Mucosa of rectum (tissue), 2 donors: ENCODE measurements around the gene PIEZO2.

Experiments used
- H3K27ac ChIP-seq, 2 donors: one replicate each; pipeline ENCODE4 v1.7.0; 2013; ENCODE audit warnings: inconsistent platforms in 2 of 2, low read depth in 2 of 2, low read length in 2 of 2
- H3K27me3 ChIP-seq, 2 donors: one replicate each; pipeline ENCODE4 v1.7.0; 2013; ENCODE audit warnings: low read length in 2 of 2; ENCODE audit not compliant: control insufficient read depth in 2 of 2, insufficient read depth in 2 of 2
- H3K36me3 ChIP-seq, 2 donors: one replicate each; pipeline ENCODE4 v1.7.0; 2013; ENCODE audit warnings: low read length in 2 of 2; ENCODE audit not compliant: control insufficient read depth in 2 of 2, insufficient read depth in 2 of 2
- H3K4me1 ChIP-seq, 2 donors: one replicate each; pipeline ENCODE4 v1.7.0; 2013; ENCODE audit warnings: low read length in 2 of 2, mild to moderate bottlenecking in 1 of 2; ENCODE audit not compliant: control insufficient read depth in 2 of 2, insufficient read depth in 2 of 2
- H3K4me3 ChIP-seq, 2 donors: one replicate each; pipeline ENCODE4 v1.7.0; 2013; ENCODE audit warnings: low read length in 2 of 2
- H3K9ac ChIP-seq, 2 donors: one replicate each; pipeline ENCODE4 v1.7.0; 2013; ENCODE audit warnings: low read length in 2 of 2, low read depth in 1 of 2, mild to moderate bottlenecking in 1 of 2
- H3K9me3 ChIP-seq, 2 donors: one replicate each; pipeline ENCODE4 v1.7.0; 2013; ENCODE audit warnings: low read length in 2 of 2; ENCODE audit not compliant: control insufficient read depth in 2 of 2
- donor health status: healthy.
- donor health status: Normal muscosa, but diverticular disease.

Gene PIEZO2

DNA sequence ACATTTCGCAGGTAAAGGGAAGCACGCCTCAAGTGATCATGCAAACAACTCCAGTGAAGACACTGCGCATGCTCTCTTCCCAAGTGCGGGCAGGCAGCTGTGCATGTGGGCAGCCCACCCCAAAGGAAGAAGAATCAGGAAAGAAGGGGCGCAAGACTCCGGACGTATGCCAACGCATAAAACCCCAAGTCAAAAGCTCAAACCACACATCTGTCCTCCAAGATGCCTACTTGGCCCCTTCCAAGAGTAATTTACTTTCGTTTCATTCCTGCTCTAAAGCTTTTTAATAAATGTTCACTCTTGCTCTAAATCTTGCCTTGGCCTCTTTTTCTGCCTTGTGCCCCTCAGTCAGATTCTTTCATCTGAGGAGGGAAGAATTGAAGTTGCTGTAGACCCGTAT, 254.9 kb downstream of the PIEZO2 start:
- no peaks in the 10 kb centered on the region for H3K27me3 ChIP-seq
- no peaks in the 10 kb centered on the region for H3K4me1 ChIP-seq
- H3K9me3 ChIP-seq, result no peaks in the 10 kb centered on the region
- no peaks in the 10 kb centered on the region for H3K36me3 ChIP-seq
- H3K4me3 ChIP-seq, result no peak overlapping the region
- H3K27ac ChIP-seq, result no peak overlapping the region
- H3K9ac ChIP-seq, result no peak overlapping the region

DNA sequence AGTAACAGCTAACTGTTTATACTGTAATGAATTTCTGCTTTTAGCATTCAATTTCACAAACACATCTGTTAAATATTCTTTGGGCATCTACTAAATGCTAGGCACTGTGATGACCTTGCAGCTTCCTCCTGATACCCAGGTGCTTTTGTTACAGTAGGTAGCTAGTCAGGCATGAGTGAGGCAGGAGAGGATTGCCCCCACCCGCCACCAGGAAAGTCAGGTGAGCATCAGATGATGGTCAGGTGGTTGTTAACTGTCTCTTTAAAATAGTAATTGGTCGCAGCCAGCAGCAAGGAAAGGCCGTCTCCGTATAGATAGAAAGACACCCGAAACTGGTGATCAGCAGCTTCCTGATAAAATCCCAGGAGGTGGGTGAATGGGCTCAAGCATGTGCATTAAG, 255.6 kb downstream of the PIEZO2 start:
- Histone ChIP-seq H3K36me3 (no peaks in the 10 kb centered on the region), H3K9me3 (no peaks in the 10 kb centered on the region), H3K27me3 (no peaks in the 10 kb centered on the region), H3K4me1 (no peaks in the 10 kb centered on the region), H3K9ac (no peak overlapping the region), H3K4me3 (no peak overlapping the region), H3K27ac (no peak overlapping the region)

DNA sequence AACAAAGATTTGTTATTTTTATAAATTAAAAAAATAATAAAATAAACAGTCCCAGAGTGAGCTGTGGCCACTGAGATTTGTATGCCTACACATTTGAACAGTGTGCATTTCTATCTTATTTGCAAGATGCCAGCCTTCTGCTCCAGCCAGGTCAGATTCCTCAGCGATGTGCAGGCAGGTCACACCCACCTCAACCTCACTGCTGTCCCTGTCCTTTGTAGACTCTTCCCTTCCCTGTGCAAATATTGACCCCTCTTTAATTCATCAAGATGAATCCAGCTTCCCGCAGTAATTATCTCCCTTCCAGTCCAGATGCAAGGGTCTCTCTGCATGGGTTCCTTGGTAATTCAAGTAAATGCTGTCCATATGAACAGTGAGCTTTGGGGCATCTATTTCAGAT, 256.2 kb downstream of the PIEZO2 start:
- no peaks in the 10 kb centered on the region for H3K4me1 ChIP-seq
- no peak overlapping the region for H3K4me3 ChIP-seq
- H3K9ac ChIP-seq, result no peak overlapping the region
- no peaks in the 10 kb centered on the region for H3K27me3 ChIP-seq
- no peaks in the 10 kb centered on the region for H3K9me3 ChIP-seq
- H3K27ac ChIP-seq, result no peak overlapping the region
- H3K36me3 ChIP-seq, result no peaks in the 10 kb centered on the region

DNA sequence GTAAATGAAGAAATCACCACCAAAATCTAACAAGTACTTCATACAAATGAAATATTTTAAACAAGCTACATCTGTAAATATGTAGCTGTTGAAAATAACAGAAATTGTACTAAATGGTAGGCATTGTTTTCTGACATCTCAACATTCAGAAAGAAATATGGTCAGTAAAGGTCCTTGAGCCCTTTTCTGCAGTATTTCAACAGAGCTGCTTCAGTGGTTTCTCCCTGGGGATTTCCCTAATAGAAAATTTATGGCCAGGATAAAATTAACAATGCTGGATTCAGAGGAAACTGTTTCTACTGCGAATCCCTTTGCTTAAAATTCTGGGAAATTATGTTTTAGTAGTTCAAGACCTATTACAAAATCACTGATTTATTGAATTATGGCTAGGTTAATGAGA, 256.6 kb downstream of the PIEZO2 start:
- Histone ChIP-seq H3K27ac (no peak overlapping the region), H3K4me3 (no peak overlapping the region), H3K36me3 (no peaks in the 10 kb centered on the region), H3K27me3 (no peaks in the 10 kb centered on the region), H3K9ac (no peak overlapping the region), H3K4me1 (no peaks in the 10 kb centered on the region), H3K9me3 (no peaks in the 10 kb centered on the region)

DNA sequence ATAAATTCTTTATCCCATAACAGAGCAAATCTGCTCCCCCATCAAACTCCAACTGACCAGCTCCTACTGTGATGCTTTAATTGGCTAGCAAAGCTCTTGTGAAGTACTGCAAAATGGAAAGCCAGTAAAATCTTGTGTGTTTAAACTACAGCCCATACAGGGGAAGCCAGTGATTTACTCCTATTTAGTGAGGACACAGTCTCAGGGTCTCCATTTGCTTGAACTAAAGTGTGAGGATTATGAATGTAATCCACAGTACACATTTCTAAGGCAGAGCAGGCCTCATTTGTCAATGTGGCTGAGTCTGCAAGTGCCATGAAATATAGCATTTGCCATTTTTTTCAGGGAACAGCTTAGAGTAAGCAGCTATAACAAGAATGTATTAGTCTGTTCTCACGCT, 259.3 kb downstream of the PIEZO2 start:
- no peaks in the 10 kb centered on the region for H3K4me1 ChIP-seq
- no peaks in the 10 kb centered on the region for H3K9me3 ChIP-seq
- H3K27ac ChIP-seq, result no peak overlapping the region
- H3K36me3 ChIP-seq, result no peaks in the 10 kb centered on the region
- H3K9ac ChIP-seq, result no peak overlapping the region
- H3K4me3 ChIP-seq, result no peak overlapping the region
- H3K27me3 ChIP-seq, result no peaks in the 10 kb centered on the region

DNA sequence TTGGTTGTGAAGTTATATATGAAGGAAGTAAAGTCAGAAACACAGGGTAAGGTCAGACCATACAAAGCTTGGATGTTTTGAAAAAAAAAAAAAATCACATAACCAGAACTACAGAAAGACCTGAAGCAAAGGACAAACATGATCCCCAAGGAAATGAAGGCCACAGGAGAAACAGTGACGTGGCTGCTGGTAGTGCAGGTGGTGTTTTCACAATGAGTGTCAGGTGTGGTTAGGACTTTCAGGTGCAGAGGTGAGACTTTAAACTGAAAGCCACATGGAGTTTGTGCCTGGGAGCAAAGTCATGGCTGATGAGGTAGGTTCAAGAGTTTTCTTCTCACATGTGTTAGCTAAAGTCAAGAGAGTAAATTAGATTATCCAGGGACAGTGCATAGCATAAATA, 270.7 kb downstream of the PIEZO2 start:
- no peak overlapping the region for H3K4me3 ChIP-seq
- no peaks in the 10 kb centered on the region for H3K9me3 ChIP-seq
- no peak overlapping the region for H3K27ac ChIP-seq
- H3K36me3 ChIP-seq, result no peaks in the 10 kb centered on the region
- no peaks in the 10 kb centered on the region for H3K4me1 ChIP-seq
- H3K27me3 ChIP-seq, result no peaks in the 10 kb centered on the region
- no peak overlapping the region for H3K9ac ChIP-seq

DNA sequence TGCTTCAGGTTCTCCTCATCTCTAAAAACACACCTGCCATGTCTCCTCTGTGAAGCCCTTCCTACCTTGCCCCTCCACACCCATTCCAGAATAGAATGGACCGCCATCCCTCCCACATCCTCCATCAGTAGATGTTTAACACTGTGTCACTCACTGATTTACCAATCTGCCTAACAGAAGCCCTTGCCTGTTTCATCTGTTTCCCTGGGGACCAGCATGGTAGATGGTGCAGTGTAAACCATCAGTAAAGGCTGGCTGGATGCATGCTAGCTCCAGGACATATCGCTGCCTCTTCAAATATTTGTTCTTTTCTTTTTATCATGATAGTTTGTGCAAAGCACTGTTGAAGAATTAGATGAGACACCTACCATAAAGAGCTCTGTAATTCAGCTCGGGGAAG, 271.4 kb downstream of the PIEZO2 start:
- Histone ChIP-seq H3K9me3 (no peaks in the 10 kb centered on the region), H3K9ac (no peak overlapping the region), H3K27me3 (no peaks in the 10 kb centered on the region), H3K4me3 (no peak overlapping the region), H3K36me3 (no peaks in the 10 kb centered on the region), H3K4me1 (no peaks in the 10 kb centered on the region), H3K27ac (no peak overlapping the region)

DNA sequence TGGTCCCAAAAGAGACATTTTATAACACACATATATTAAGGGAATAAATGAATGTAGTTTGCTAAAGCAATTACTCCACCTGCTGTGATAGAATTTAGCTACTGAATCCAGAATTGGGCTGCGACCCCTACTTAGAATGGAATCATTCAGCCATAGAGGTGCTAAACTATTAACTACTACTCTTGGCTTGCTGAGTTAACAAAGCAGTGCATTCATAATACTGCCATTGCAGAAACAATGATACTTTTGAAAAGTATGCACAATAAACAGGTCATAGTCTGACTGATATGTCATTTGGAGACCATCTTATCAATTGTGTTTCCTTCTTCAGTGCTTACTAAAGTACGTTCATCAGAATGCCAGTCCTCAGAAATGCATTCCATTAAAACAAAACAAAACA, 273.6 kb downstream of the PIEZO2 start:
- Histone ChIP-seq H3K4me1 (no peaks in the 10 kb centered on the region), H3K4me3 (no peak overlapping the region), H3K27ac (no peak overlapping the region), H3K9ac (no peak overlapping the region), H3K27me3 (no peaks in the 10 kb centered on the region), H3K9me3 (no peaks in the 10 kb centered on the region), H3K36me3 (no peaks in the 10 kb centered on the region)

DNA sequence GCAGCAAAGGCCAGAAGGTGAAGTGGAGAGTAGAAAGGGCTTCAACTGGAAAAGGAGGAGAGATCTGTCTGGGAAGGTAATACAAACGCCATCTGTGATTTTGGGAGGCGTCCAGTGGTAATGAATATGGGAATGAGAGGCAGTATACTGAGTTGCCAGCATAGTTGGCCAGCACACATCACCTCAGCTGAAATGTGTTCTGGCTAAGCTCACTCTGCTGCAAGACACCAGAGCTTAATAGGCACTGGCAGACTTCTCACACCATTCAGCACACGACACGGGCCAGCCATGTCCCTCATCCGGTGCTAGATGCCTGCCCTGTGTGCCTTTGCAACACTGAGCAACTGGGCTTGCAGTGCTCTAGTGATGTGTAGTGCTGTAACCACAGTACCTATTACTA, 277.1 kb downstream of the PIEZO2 start:
- Histone ChIP-seq H3K4me1 (no peaks in the 10 kb centered on the region), H3K4me3 (no peak overlapping the region)

DNA sequence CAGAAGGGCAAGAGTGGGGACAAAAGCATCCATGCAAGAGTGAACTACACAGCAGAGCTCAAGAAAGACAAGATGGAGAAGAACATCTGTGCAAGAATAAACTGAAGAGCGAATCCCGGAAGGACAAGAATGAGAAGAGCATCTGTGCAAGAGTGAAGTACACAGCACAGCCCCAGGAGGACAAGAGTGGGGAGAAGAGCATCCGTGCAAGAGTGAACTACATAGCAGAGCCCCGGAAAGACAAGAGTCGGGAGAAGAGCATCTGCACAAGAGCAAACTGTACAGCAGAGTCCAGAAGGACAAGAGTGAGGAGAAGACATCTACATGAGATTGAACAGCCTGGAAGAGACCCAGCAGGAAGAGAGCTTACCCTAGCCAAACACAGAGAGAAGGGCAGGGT, 284.6 kb downstream of the PIEZO2 start:
- Histone ChIP-seq H3K4me1 (no peaks in the 10 kb centered on the region), H3K27ac (no peak overlapping the region), H3K27me3 (no peaks in the 10 kb centered on the region), H3K4me3 (no peak overlapping the region), H3K9me3 (no peaks in the 10 kb centered on the region), H3K9ac (no peak overlapping the region), H3K36me3 (no peaks in the 10 kb centered on the region)

More for the DNA sequence above, 277.1 kb downstream of the PIEZO2 start:
- no peaks in the 10 kb centered on the region for H3K27me3 ChIP-seq
- H3K9ac ChIP-seq, result no peak overlapping the region
- no peaks in the 10 kb centered on the region for H3K9me3 ChIP-seq
- H3K27ac ChIP-seq, result no peak overlapping the region
- H3K36me3 ChIP-seq, result no peaks in the 10 kb centered on the region

DNA sequence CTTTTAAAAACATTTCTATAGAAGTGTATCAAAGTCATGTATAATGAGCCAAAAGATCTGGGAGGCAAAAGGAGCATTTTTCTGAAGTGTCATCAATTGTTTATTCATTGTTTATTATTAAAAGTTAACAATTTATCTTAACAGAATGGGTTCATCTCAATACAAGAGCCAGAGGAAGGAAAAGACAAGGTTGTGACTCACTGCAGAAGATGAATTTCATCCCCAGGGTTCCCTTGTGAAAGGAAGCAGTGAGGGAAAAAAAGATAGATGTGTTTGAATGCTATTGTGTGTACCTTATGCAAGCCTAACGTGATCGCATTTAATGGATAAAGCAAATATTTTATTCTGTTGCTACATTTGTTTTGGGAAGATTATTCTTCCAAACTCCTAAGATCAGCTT, 286.3 kb downstream of the PIEZO2 start:
- Histone ChIP-seq H3K4me1 (no peaks in the 10 kb centered on the region), H3K4me3 (no peak overlapping the region), H3K27me3 (no peaks in the 10 kb centered on the region), H3K36me3 (no peaks in the 10 kb centered on the region), H3K9me3 (no peaks in the 10 kb centered on the region), H3K9ac (no peak overlapping the region), H3K27ac (no peak overlapping the region)
